ENCODE measurements around the gene RAB3C.
"Not testable (repeated sequence)": the region's sequence is repeated elsewhere in the genome, so short reads cannot be mapped to it uniquely, and the experiment has no call there.

RAB3C gene

DNA sequence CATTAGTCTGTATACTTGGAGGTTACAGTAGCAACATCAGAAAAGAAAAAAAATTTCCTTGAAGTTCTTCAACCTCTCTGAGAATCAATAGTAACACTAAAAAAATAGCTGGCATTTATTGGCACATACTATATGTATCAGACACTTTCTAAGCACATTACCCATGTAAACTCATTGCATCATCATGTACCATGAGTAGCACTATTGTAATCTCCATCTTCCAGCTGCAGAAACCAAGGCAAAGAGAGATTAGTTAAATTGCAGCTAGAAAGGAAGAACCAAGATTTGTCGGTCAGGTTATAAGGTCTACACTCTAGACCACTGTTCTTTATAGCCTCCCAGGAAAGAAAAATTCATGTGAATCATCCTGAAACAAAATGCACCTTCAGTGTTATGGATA, 31.4 kb upstream of the RAB3C start:
- no peak overlapping the region for H3K27ac ChIP-seq
- TF ChIP-seq, protein P1, sequence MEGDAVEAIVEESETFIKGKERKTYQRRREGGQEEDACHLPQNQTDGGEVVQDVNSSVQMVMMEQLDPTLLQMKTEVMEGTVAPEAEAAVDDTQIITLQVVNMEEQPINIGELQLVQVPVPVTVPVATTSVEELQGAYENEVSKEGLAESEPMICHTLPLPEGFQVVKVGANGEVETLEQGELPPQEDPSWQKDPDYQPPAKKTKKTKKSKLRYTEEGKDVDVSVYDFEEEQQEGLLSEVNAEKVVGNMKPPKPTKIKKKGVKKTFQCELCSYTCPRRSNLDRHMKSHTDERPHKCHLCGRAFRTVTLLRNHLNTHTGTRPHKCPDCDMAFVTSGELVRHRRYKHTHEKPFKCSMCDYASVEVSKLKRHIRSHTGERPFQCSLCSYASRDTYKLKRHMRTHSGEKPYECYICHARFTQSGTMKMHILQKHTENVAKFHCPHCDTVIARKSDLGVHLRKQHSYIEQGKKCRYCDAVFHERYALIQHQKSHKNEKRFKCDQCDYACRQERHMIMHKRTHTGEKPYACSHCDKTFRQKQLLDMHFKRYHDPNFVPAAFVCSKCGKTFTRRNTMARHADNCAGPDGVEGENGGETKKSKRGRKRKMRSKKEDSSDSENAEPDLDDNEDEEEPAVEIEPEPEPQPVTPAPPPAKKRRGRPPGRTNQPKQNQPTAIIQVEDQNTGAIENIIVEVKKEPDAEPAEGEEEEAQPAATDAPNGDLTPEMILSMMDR (conservative IDR thresholded peaks at IDR 0.05) = no peak
- TF ChIP-seq ZFX (IDR thresholded peaks at IDR 0.05) = no peak

DNA sequence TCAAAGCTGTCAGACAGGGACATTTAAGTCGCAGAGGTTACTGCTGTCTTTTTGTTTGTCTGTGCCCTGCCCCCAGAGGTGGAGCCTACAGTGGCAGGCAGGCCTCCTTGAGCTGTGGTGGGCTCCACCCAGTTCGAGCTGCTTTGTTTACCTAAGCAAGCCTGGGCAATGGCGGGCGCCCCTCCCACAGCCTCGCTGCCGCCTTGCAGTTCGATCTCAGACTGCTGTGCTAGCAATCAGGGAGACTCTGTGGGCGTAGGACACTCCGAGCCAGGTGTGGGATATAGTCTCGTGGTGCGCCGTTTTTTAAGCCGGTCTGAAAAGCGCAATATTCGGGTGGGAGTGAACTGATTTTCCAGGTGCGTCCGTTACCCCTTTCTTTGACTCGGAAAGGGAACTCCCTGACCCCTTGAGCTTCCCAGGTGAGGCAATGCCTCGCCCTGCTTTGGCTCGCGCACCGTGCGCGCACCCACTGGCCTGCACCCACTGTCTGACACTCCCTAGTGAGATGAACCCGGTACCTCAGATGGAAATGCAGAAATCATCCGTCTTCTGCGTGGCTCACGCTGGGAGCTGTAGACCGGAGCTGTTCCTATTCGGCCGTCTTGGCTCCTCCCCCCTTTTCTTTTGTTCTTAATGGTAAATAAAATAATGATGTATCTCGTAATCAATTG, 25.1 kb upstream of the RAB3C start:
- H3K27ac ChIP-seq = not testable (repeated sequence)

DNA sequence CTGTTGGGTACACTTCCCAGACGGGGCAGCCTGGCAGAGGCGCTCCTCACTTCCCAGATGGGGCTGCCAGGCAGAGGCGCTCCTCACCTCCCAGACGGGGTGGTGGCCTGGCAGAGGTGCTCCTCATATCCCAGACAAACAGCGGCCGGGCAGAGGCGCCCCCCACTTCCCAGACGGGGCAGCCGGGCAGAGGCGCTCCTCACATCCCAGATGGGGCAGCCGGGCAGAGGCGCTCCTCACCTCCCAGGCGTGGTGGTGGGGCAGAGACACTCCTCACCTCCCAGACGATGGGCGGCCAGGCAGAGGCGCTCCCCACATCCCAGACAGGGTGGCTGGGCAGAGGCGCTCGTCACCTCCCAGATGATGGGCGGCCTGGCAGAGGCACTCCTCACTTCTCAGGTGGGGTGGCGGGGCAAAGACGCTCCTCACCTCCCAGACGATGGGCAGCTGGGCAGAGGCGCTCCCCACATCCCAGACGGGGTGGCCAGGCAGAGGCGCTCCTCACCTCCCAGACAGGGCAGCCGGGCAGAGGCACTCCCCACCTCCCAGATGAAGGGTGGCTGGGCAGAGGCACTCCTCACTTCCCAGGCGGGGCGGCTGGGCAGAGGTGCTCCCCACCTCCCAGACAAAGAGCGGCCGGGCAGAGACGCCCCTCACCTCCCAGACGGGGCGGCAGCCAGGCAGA, 19.7 kb upstream of the RAB3C start:
- H3K27ac ChIP-seq = not testable (repeated sequence)

DNA sequence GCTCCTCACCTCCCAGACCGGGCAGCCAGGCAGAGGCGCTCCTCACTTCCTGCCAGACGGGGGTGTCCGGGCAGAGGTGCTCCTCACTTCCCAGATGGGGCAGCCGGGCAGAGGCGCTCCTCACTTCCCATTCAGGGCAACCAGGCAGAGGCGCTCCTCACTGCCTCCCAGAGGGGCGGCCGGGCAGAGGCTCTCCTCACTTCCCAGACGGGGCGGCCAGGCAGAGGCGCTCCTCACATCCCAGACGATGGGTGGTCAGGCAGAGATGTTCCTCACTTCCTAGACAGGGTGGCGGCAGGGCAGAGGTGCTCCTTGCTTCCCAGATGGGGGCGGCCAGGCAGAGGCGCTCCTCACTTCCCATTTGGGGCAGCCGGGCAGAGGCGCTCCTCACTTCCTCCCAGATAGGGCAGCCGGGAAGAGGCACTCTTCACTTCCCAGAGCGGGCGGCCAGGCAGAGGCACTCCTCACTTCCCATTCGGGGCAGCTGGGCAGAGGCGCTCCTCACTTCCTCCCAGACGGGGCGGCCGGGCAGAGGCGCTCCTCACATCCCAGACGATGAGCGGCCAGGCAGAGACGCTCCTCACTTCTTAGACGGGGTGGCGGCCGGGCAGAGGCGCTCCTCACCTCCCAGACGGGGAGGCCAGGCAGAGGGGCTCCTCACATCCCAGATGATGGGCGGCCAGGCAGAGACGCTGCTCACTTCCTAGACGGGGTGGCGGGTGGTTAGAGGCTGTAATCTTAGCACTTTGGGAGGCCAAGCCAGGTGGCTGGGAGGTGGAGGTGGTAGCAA, 18.6 kb upstream of the RAB3C start:
- H3K27ac ChIP-seq = not testable (repeated sequence)

DNA sequence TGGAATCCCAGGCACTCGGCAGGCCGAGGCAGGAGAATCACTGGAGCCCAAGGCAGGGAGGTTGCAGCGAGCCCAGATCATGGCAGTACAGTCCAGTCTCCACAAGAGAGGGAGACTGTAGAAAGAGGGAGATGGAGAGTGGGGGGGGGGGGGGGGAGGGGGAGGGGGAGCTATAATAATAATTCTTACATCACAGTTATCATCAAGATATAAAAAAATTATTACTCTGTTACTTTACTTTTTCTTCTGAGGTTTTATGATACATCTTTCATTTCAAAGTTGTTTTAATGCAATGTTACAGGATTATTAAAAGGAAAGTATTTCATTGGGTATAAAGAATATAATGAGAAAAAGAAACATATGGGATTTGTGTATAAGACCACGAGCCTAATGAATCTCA, 17.8 kb upstream of the RAB3C start:
- TF ChIP-seq ZFX (IDR thresholded peaks at IDR 0.05) = no peak
- TF ChIP-seq, protein P1 (conservative IDR thresholded peaks at IDR 0.05) = no peak
- H3K27ac ChIP-seq = no peak overlapping the region

DNA sequence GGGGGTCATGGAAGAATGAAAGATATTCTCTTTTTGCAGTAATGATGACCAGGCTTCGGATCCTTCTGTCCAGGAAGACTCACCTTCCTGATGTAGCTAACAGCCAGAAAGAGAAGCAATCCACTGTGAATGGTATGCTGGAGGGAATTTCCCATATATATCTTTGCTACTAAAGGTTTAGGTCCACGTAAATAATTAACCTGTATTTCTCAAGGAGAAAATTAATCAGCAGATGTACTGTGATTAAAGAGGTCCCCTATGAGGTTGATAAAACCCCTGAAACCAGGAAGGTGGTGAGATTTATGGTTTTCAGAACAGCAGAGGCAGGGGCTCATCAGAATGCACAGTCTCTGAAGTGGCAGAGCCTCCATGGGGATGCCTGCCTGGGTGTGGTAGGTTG, 11.4 kb upstream of the RAB3C start:
- TF ChIP-seq, protein P1 (conservative IDR thresholded peaks at IDR 0.05) = no peak
- no peak for TF ChIP-seq ZFX (IDR thresholded peaks at IDR 0.05)
- no peak overlapping the region for H3K27ac ChIP-seq

DNA sequence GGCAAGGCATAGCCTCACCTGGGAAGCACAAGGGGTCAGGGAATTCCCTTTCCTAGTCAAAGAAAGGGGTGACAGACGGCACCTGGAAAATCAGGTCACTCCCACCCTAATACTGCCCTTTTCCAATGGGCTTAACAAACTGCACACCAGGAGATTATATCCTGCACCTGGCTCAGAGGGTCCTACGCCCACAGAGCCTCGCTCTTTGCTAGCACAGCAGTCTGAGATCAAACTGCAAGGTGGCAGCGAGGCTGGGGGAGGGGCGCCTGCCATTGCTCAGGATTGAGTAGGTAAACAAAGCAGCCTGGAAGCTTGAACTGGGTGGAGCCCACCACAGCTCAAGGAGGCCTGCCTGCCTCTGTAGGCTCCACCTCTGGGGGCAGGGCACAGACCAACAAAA, 9.9 kb upstream of the RAB3C start:
- H3K27ac ChIP-seq = not testable (repeated sequence)

DNA sequence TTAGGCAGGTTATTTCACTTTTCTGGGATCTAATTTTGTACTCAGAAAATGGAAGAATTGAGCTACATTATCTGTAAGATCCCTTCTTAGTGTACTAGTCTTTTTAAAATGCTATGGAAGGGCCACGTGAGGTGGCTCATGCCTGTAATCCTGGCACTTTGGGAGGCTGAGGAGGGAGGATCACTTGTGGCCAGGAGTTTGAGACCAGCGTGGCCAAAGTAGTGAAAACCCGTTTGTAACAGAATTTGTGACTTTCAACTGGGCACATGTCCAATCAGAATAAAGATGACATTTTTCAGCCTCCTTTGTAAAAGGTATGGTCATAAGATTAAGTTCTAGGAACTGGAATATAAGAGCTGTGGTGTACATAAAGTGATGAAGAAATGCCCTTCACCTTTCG, 3.1 kb upstream of the RAB3C start:
- TF ChIP-seq, protein P1 (conservative IDR thresholded peaks at IDR 0.05) = no peak
- no peak for TF ChIP-seq ZFX (IDR thresholded peaks at IDR 0.05)

DNA sequence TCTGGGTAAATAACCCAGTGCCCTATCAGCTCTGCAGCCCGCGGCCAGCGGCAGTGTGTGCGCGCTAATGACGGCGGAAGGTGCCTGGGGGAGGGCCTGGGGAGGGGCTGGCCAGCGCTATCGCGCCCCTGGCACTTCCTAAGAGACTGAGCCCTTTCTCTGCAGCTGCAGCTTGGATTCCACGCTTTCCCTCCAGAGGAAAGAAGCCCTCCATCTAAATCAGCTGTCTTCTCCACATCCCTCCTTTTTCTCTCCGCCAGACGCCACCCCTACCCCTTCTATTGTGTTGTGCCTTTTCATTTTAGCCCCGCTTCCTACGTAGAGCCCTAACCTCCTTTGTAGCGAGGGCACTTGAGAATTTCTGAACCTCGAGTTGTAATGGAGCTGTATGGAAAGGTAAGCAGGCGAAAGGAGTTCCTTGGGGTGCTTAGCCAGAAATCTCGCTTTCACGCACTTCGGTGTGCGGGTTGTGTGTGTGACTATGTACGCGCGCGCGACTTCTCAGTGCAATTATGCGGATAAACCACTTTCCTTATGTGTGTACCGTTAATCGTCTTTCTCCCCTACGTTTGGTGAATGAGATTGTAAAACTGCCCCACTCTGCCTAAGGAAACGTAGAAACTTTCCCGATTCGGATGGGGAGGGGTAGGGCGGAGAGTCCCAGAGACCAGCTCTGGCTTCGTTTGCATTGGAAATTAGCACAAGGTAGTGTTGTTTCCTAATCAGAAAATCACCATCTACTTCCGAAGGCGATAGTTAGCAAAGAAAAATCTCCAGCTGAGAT, 664 bp upstream of the RAB3C start:
- TF ChIP-seq, protein P1 (conservative IDR thresholded peaks at IDR 0.05) = no peak
- TF ChIP-seq ZFX (IDR thresholded peaks at IDR 0.05) = no peak
- no peak overlapping the region for H3K27ac ChIP-seq

More for the DNA sequence above, 3.1 kb upstream of the RAB3C start:
- H3K27ac ChIP-seq = no peak overlapping the region
